Activated CD8-positive, alpha-beta T cell treated with anti-CD3 and anti-CD28 coated beads for 36 hours (primary cell): Measurements from ENCODE around the gene ARFIP1. TPM values are rescaled to one million over a fixed set of nuclear protein-coding genes. Genes with fewer than 3 reads are reported as not detected.

Experiments
- ATAC-seq: fragments of 200-7000 bp; cut with Tn5 transposase; one replicate; pipeline ENCODE4 v1.10.0; 2021; ENCODE audit warnings: mild to moderate bottlenecking, moderate library complexity
- CTCF ChIA-PET: fragments of 350-600 bp; sonication (Branson Sonifier 250); formaldehyde crosslinking; loops from one replicate; lab custom pipeline; 2021; ENCODE audit warnings: antibody characterized with exemption; lab: Charles Lee
- POLR2A ChIA-PET: fragments of 350-600 bp; sonication (Branson Sonifier 250); formaldehyde crosslinking; loops from one replicate; lab custom pipeline; 2021; ENCODE audit warnings: antibody characterized with exemption; lab: Charles Lee
- DNase-seq: peaks from one replicate; pipeline ENCODE4 v3.0.0-alpha.2; 2020
- H3K27ac Mint-ChIP-seq: one replicate; pipeline ENCODE4 v1.8.0; 2021; ENCODE audit warnings: mild to moderate bottlenecking, mixed read lengths
- H3K27me3 Mint-ChIP-seq: one replicate; pipeline ENCODE4 v1.8.0; 2021; ENCODE audit warnings: mixed read lengths
- H3K36me3 Mint-ChIP-seq: one replicate; pipeline ENCODE4 v1.8.0; 2021; ENCODE audit warnings: low read depth, mixed read lengths
- H3K4me1 Mint-ChIP-seq: one replicate; pipeline ENCODE4 v1.8.0; 2021; ENCODE audit warnings: low read depth, mixed read lengths
- H3K4me3 Mint-ChIP-seq: one replicate; pipeline ENCODE4 v1.8.0; 2021; ENCODE audit warnings: mild to moderate bottlenecking, moderate library complexity, mixed read lengths
- H3K9me3 Mint-ChIP-seq: one replicate; pipeline ENCODE4 v1.8.0; 2021; ENCODE audit warnings: mixed read lengths
- intact Hi-C: fragments of 100-400 bp; cut with micrococcal nuclease; formaldehyde crosslinking; loops from one replicate; pipeline ENCODE4 v1.10.0; 2022
- total RNA-seq, 2 experiments: library from RNA; stranded (reverse); gene quantifications; one replicate each; pipeline ENCODE4 v1.2.3, GENCODE V29; 2021
- TF ChIP-seq, protein P1 (sequence below): fragments of 200-600 bp; IDR thresholded peaks from one replicate; pipeline ENCODE4 v1.8.0; 2022; ENCODE audit warnings: antibody characterized with exemption, mild to moderate bottlenecking

Gene ARFIP1
- total RNA-seq, 2 experiments from 2014 or later = 7.2 to 8.9 TPM

DNA sequence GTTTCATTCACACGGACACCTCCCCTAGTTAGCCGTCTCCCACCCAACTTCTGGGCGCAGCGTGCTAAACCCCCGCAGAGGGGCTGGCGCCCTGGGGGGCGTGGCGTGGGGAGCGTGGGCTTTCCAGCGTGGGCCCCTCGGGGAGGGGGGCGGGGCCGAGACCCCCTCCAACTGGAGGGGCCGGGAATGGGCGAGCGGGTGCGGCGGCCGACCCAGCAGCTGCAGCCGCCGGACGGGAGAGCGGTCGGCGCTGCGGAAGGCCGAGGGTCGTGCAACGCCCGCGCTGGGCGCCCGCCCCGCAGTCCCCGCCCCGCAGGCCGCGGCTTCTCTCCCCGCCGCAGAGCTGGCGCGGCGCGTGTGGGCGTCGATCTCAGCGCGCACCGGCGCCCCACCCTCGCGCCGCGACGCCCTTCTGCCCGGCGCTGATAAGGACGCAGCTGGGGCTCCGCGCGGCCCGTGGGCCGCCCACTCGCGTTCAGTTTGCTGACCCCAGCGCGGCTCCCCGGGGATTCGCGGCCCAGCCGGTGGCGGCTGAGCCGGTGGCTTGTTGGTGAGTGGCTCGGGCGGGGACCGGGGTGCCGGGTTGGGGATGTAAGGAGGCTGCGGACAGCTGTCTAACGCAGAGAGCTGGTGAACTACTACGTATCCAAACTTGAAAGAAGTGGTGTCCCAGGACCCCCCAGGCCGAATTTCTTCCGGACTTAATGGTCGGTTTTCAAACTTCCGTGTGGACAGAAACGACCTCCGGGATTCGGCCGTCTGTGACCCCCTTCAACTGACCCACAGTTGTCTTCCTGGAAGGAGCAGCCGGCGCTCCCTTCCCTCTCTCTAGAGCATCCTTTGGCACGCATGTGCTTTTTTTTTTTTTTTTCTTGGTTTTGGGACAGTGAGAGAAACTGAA is 157.8 kb downstream of the ARFIP1 start:
- TF ChIP-seq, protein P1, sequence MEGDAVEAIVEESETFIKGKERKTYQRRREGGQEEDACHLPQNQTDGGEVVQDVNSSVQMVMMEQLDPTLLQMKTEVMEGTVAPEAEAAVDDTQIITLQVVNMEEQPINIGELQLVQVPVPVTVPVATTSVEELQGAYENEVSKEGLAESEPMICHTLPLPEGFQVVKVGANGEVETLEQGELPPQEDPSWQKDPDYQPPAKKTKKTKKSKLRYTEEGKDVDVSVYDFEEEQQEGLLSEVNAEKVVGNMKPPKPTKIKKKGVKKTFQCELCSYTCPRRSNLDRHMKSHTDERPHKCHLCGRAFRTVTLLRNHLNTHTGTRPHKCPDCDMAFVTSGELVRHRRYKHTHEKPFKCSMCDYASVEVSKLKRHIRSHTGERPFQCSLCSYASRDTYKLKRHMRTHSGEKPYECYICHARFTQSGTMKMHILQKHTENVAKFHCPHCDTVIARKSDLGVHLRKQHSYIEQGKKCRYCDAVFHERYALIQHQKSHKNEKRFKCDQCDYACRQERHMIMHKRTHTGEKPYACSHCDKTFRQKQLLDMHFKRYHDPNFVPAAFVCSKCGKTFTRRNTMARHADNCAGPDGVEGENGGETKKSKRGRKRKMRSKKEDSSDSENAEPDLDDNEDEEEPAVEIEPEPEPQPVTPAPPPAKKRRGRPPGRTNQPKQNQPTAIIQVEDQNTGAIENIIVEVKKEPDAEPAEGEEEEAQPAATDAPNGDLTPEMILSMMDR = no peak
- Mint-ChIP-seq H3K36me3 (no peaks in the 10 kb centered on the region), H3K27ac (no peak overlapping the region), H3K4me1 (peaks cover 17% of the 10 kb centered on the region), H3K27me3 (peaks cover 49% of the 10 kb centered on the region), H3K9me3 (no peaks in the 10 kb centered on the region), H3K4me3 (peak overlapping the region; percentile 65)
- peak; percentile 43 for ATAC-seq
- ChIA-PET POLR2A (no interaction called here), CTCF (no interaction called here)
- intact Hi-C loops = no loop called here
- peak; percentile 21 for DNase-seq

DNA sequence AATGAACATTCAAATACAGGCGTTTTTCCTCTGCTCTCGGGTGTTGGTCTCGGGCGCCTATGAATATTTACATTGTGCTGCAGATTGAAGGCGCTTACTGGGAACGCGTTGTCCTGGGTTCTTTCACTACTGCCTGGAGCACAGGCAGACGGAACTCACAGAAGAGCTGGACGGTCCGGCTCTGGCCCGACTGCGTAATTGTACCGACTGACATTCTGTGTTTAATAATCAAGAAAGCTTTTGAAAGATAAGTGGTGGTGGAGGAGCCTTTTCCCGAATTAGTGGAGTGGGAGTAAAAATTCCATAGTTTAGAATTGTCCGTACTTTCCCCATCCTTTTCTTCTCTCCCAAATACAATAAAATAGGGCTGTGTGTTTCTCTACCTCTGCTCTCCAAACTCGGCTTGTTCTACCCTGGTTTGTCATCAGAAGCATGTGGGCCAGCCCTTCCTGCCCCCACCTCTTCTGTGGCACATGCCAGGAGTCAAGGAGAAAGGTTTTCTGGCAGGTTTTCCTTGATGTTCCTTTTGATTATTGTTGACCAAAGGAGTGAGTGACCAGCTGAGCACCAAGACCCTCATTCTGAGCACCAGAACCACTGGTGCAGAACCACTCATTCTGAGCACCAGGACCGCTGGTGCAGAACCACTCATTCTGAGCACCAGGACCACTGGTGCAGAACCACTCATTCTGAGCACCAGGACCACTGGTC is 158.6 kb downstream of the ARFIP1 start:
- POLR2A ChIA-PET = interaction anchor here (1.7 kb wide), 1 partner anchor 12 kb away, joined by 4 read pairs; no protein-coding TSS in a partner anchor
- Mint-ChIP-seq H3K27ac (no peak overlapping the region), H3K4me1 (peaks cover 17% of the 10 kb centered on the region), H3K27me3 (peaks cover 44% of the 10 kb centered on the region), H3K4me3 (peak overlapping the region; percentile 65), H3K9me3 (no peaks in the 10 kb centered on the region), H3K36me3 (no peaks in the 10 kb centered on the region)
- no peak for DNase-seq
- ATAC-seq = no peak
- intact Hi-C loops = no loop called here
- CTCF ChIA-PET = no interaction called here
- TF ChIP-seq, protein P1 = no peak

DNA sequence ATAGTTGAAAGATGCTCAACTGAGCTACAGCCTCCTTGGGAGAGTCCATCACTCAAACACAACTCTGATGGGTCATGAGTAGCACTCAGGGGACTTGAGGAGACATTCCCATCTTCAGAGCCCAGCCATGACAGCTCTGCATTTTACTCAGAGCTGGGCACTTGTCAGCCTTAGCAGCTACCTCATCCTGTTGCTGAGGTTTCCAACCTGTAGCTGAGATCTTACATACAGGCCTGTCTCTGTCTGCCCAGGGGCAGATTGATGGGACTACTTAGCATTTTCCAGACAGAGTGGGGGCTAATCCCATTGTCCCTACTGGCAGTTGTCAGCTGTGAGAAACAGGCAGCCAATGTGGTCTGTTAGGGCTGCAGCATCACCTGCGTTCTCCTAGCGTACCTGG is 159.9 kb downstream of the ARFIP1 start:
- H3K4me1 Mint-ChIP-seq = peaks cover 17% of the 10 kb centered on the region
- H3K27me3 Mint-ChIP-seq = peaks cover 34% of the 10 kb centered on the region
- ATAC-seq (no peak), DNase-seq (no peak)
- ChIA-PET CTCF (interaction anchor here (1.1 to 1.2 kb wide), 2 partner anchors 28 to 34 kb away, joined by 3 read pairs; no protein-coding TSS in a partner anchor), POLR2A (interaction anchor here (1.7 kb wide), 1 partner anchor 10 kb away, joined by 4 read pairs; no protein-coding TSS in a partner anchor)
- H3K36me3 Mint-ChIP-seq = no peaks in the 10 kb centered on the region
- H3K27ac Mint-ChIP-seq = no peak overlapping the region
- H3K4me3 Mint-ChIP-seq = no peak overlapping the region
- TF ChIP-seq, protein P1 = no peak
- H3K9me3 Mint-ChIP-seq = no peaks in the 10 kb centered on the region
- intact Hi-C loops = no loop called here

DNA sequence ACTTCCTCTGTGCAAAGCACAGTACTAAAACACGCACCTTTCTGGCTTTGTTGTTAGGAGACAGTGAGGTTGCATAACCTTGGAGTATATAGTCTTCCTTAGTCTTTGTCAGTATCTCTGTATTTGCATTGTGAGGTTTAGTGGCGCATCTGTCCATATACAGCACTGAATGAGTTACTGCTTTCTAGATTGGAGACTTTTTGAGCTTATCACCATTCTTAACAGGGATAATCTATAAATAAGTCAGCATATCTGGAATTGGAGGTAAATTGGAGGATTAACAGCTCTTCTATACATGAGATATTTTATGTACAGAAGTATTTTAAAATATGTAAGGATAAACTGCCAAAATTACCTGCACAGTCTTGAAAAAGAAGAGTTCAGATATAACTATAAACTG is 160.7 kb downstream of the ARFIP1 start:
- Mint-ChIP-seq H3K36me3 (no peaks in the 10 kb centered on the region), H3K27me3 (peaks cover 26% of the 10 kb centered on the region)

More for the DNA sequence above, 160.7 kb downstream of the ARFIP1 start:
- CTCF ChIA-PET = interaction anchor here (1.5 kb wide), 1 partner anchor 187 kb away, joined by 5 read pairs; no protein-coding TSS in a partner anchor
- H3K4me3 Mint-ChIP-seq = no peak overlapping the region
- DNase-seq (no peak), ATAC-seq (no peak)
- no peaks in the 10 kb centered on the region for H3K9me3 Mint-ChIP-seq
- intact Hi-C loops = no loop called here
- H3K27ac Mint-ChIP-seq = no peak overlapping the region
- POLR2A ChIA-PET = no interaction called here
- TF ChIP-seq, protein P1 = no peak
- peaks cover 12% of the 10 kb centered on the region for H3K4me1 Mint-ChIP-seq
